ENCODE data around the gene MYO5B.

The MYO5B gene

GRCh38 chr18:49878015-49878414, 316.9 kb downstream of the MYO5B start:
- Histone ChIP-seq H3K36me3 (ENCODE audit: control insufficient read depth, low read length) (no peaks in the 10 kb centered on the region), H4K20me1 (ENCODE audit: control insufficient read depth, insufficient read depth, low read depth, low read length) (no peaks in the 10 kb centered on the region), H3K79me2 (ENCODE audit: control insufficient read depth, low read length) (no peaks in the 10 kb centered on the region), H3K9me3 (ENCODE audit: control insufficient read depth, insufficient read depth, low read length) (no peaks in the 10 kb centered on the region), H3K4me1 (ENCODE audit: control insufficient read depth, low read length) (no peaks in the 10 kb centered on the region), H3F3A (ENCODE audit: control insufficient read depth, insufficient read depth) (no peaks in the 10 kb centered on the region), H3K4me2 (ENCODE audit: low read length) (no peak overlapping the region), H3K27ac (ENCODE audit: low read depth, low read length) (no peak overlapping the region), H3K4me3 (ENCODE audit: low read length) (no peak overlapping the region), H3K9me2 (replicated peaks; ENCODE audit: control insufficient read depth, low read length) (no peaks in the 10 kb centered on the region), H3K27me3 (ENCODE audit: control insufficient read depth, low read length) (peaks cover 2% of the 10 kb centered on the region)
- TF ChIP-seq CTCF (IDR thresholded peaks at IDR 0.05; ENCODE audit: low read depth, low read length, poor library complexity, severe bottlenecking) (no peak), EZH2phosphoT487 (IDR thresholded peaks at IDR 0.05; ENCODE audit: borderline replicate concordance, low read length) (no peak)

GRCh38 chr18:49876536-49876935, 318.4 kb downstream of the MYO5B start:
- H3F3A ChIP-seq (ENCODE audit: control insufficient read depth, insufficient read depth) = no peaks in the 10 kb centered on the region
- no peak overlapping the region for H3K27ac ChIP-seq (ENCODE audit: low read depth, low read length)
- H3K27me3 ChIP-seq (ENCODE audit: control insufficient read depth, low read length) = peaks cover 2% of the 10 kb centered on the region
- H3K4me3 ChIP-seq (ENCODE audit: low read length) = no peak overlapping the region
- H3K4me1 ChIP-seq (ENCODE audit: control insufficient read depth, low read length) = no peaks in the 10 kb centered on the region
- H3K4me2 ChIP-seq (ENCODE audit: low read length) = no peak overlapping the region
- H3K36me3 ChIP-seq (ENCODE audit: control insufficient read depth, low read length) = no peaks in the 10 kb centered on the region
- no peaks in the 10 kb centered on the region for H4K20me1 ChIP-seq (ENCODE audit: control insufficient read depth, insufficient read depth, low read depth, low read length)
- no peaks in the 10 kb centered on the region for H3K9me2 ChIP-seq (replicated peaks; ENCODE audit: control insufficient read depth, low read length)
- no peaks in the 10 kb centered on the region for H3K79me2 ChIP-seq (ENCODE audit: control insufficient read depth, low read length)
- TF ChIP-seq CTCF (IDR thresholded peaks at IDR 0.05; ENCODE audit: low read depth, low read length, poor library complexity, severe bottlenecking) (no peak), EZH2phosphoT487 (IDR thresholded peaks at IDR 0.05; ENCODE audit: borderline replicate concordance, low read length) (no peak)
- no peaks in the 10 kb centered on the region for H3K9me3 ChIP-seq (ENCODE audit: control insufficient read depth, insufficient read depth, low read length)

GRCh38 chr18:49875783-49876182, 319.2 kb downstream of the MYO5B start:
- H4K20me1 ChIP-seq (ENCODE audit: control insufficient read depth, insufficient read depth, low read depth, low read length) = no peaks in the 10 kb centered on the region
- H3K79me2 ChIP-seq (ENCODE audit: control insufficient read depth, low read length) = no peaks in the 10 kb centered on the region
- H3K9me2 ChIP-seq (replicated peaks; ENCODE audit: control insufficient read depth, low read length) = no peaks in the 10 kb centered on the region
- peaks cover 5% of the 10 kb centered on the region for H3K27me3 ChIP-seq (ENCODE audit: control insufficient read depth, low read length)
- H3K4me1 ChIP-seq (ENCODE audit: control insufficient read depth, low read length) = no peaks in the 10 kb centered on the region
- H3K4me2 ChIP-seq (ENCODE audit: low read length) = no peak overlapping the region
- H3K27ac ChIP-seq (ENCODE audit: low read depth, low read length) = no peak overlapping the region
- TF ChIP-seq EZH2phosphoT487 (IDR thresholded peaks at IDR 0.05; ENCODE audit: borderline replicate concordance, low read length) (no peak), CTCF (IDR thresholded peaks at IDR 0.05; ENCODE audit: low read depth, low read length, poor library complexity, severe bottlenecking) (no peak)
- no peaks in the 10 kb centered on the region for H3F3A ChIP-seq (ENCODE audit: control insufficient read depth, insufficient read depth)
- H3K9me3 ChIP-seq (ENCODE audit: control insufficient read depth, insufficient read depth, low read length) = no peaks in the 10 kb centered on the region
- H3K36me3 ChIP-seq (ENCODE audit: control insufficient read depth, low read length) = no peaks in the 10 kb centered on the region
- H3K4me3 ChIP-seq (ENCODE audit: low read length) = no peak overlapping the region

- Histone ChIP-seq H3K4me1 (ENCODE audit: control insufficient read depth, low read length) (no peaks in the 10 kb centered on the region), H3K27ac (ENCODE audit: low read depth, low read length) (no peak overlapping the region), H4K20me1 (ENCODE audit: control insufficient read depth, insufficient read depth, low read depth, low read length) (no peaks in the 10 kb centered on the region), H3K4me3 (ENCODE audit: low read length) (no peak overlapping the region), H3F3A (ENCODE audit: control insufficient read depth, insufficient read depth) (no peaks in the 10 kb centered on the region), H3K4me2 (ENCODE audit: low read length) (no peak overlapping the region), H3K9me2 (replicated peaks; ENCODE audit: control insufficient read depth, low read length) (no peaks in the 10 kb centered on the region), H3K36me3 (ENCODE audit: control insufficient read depth, low read length) (no peaks in the 10 kb centered on the region), H3K27me3 (ENCODE audit: control insufficient read depth, low read length) (peaks cover 7% of the 10 kb centered on the region), H3K79me2 (ENCODE audit: control insufficient read depth, low read length) (no peaks in the 10 kb centered on the region), H3K9me3 (ENCODE audit: control insufficient read depth, insufficient read depth, low read length) (no peaks in the 10 kb centered on the region)
- no peak for TF ChIP-seq EZH2phosphoT487 (IDR thresholded peaks at IDR 0.05; ENCODE audit: borderline replicate concordance, low read length)
- no peak for TF ChIP-seq CTCF (IDR thresholded peaks at IDR 0.05; ENCODE audit: low read depth, low read length, poor library complexity, severe bottlenecking)
These were observed 319.8 kb downstream of the MYO5B start for GRCh38 chr18:49875155-49875554.

Data from DOHH2 (cell line).